A549 (cell line): ENCODE results near the gene VWF. TPM values are rescaled to one million over a fixed set of nuclear protein-coding genes. Genes with fewer than 3 reads are reported as not detected.
A peak's percentile ranks its signal among the peaks of the same experiment; 100 is the strongest.

ENCODE experiments used
- ATAC-seq, 2 experiments: fragments of 200-7000 bp in 1 of 2; fragments of >200 bp in 1 of 2; cut with Nextera tagmentation in 1 of 2; cut with Tn5 transposase in 1 of 2; 3 replicates each; pipeline versions ENCODE4 v1.8.0 to v1.9.1; 2018 to 2020; ENCODE audit warnings: mild to moderate bottlenecking in 1 of 2, moderate library complexity in 1 of 2
- CTCF ChIA-PET: fragments of 300-600 bp; sonication (Branson Sonifier 250); formaldehyde crosslinking; extraction: SDS; loops from one replicate; lab custom pipeline; 2021; ENCODE audit warnings: antibody characterized with exemption, inconsistent platforms; lab: Yijun Ruan, JAX
- POLR2A ChIA-PET: fragments of 350-600 bp; formaldehyde crosslinking; extraction: SDS; loops from one replicate; lab custom pipeline; 2021; ENCODE audit warnings: antibody characterized with exemption, inconsistent platforms; lab: Yijun Ruan, JAX
- DNase-seq, 2 experiments: peaks; one replicate each; pipeline versions ENCODE4 v3.0.0 to v3.0.0-alpha.2; 2011 to 2016; ENCODE audit warnings: low read depth in 1 of 2, low spot score in 1 of 2
- FAIRE-seq: peaks from 2 replicates; lab custom pipeline; 2011; peaks lifted over from hg19 to GRCh38; lab: Jason Lieb, UNC
- H3K27ac ChIP-seq, 2 experiments: fragments of >200 bp; sonication (Bioruptor Twin); formaldehyde crosslinking; 3 replicates each; pipeline ENCODE4 v1.5.1; 2016 to 2017
- H3K4me1 ChIP-seq: fragments of >200 bp; sonication (Bioruptor Twin); formaldehyde crosslinking; 3 replicates; pipeline ENCODE4 v1.6.1; 2016
- H3K4me2 ChIP-seq: fragments of >200 bp; sonication (Bioruptor Twin); formaldehyde crosslinking; 3 replicates; pipeline ENCODE4 v1.6.1; 2016
- H3K4me3 ChIP-seq: fragments of >200 bp; sonication (Bioruptor Twin); formaldehyde crosslinking; 3 replicates; pipeline ENCODE4 v1.5.1; 2016
- H3K9me3 ChIP-seq: fragments of >200 bp; sonication (Bioruptor Twin); formaldehyde crosslinking; 3 replicates; pipeline ENCODE4 v1.6.1; 2016
- CBX2 ChIP-seq: fragments of 200-600 bp; sonication (generic); IDR thresholded peaks from 2 replicates; pipeline ENCODE4 v1.6.1; 2016; ENCODE audit warnings: low read depth, mild to moderate bottlenecking, borderline replicate concordance
- CHD2 ChIP-seq: fragments of 150-350 bp; IDR thresholded peaks from 2 replicates; pipeline ENCODE4 v1.6.1; 2014; ENCODE audit warnings: low read length; ENCODE audit not compliant: partially characterized antibody
- CHD4 ChIP-seq: fragments of 200-600 bp; sonication (generic); IDR thresholded peaks from 2 replicates; pipeline ENCODE4 v1.6.1; 2016; ENCODE audit warnings: antibody characterized with exemption, mild to moderate bottlenecking, borderline replicate concordance
- EP300 ChIP-seq, 2 experiments: fragments of >200 bp; sonication (Bioruptor Twin); formaldehyde crosslinking; IDR thresholded peaks; 2 replicates in 1 of 2; 3 replicates in 1 of 2; pipeline ENCODE4 v1.6.1; 2016 to 2017
- ESRRA ChIP-seq: fragments of 150-350 bp; IDR thresholded peaks from 2 replicates; pipeline ENCODE4 v1.6.1; 2014; ENCODE audit warnings: mild to moderate bottlenecking, low read length, borderline replicate concordance
- GATA3 ChIP-seq: IDR thresholded peaks from 2 replicates; pipeline ENCODE4 v1.6.1; 2012; ENCODE audit warnings: borderline replicate concordance
- HOXA7 ChIP-seq: fragments of 250-450 bp; sonication (Bioruptor Pico); IDR thresholded peaks from 2 replicates; pipeline ENCODE4 v1.5.0; 2020; ENCODE audit warnings: mild to moderate bottlenecking, moderate library complexity
- JUN ChIP-seq, 2 experiments: fragments of >200 bp; sonication (Bioruptor Twin); formaldehyde crosslinking; IDR thresholded peaks; 2 replicates in 1 of 2; 3 replicates in 1 of 2; pipeline ENCODE4 v1.6.1; 2016 to 2017
- JUNB ChIP-seq: fragments of >200 bp; sonication (Bioruptor Twin); formaldehyde crosslinking; IDR thresholded peaks from 2 replicates; pipeline ENCODE4 v1.6.1; 2016
- KDM1A ChIP-seq: fragments of 200-600 bp; sonication (generic); IDR thresholded peaks from 2 replicates; pipeline ENCODE4 v1.6.1; 2016; ENCODE audit warnings: low read depth, mild to moderate bottlenecking
- KDM5A ChIP-seq: fragments of 200-600 bp; sonication (generic); IDR thresholded peaks from 2 replicates; pipeline ENCODE4 v1.6.1; 2016; ENCODE audit warnings: antibody characterized with exemption, mild to moderate bottlenecking
- NFE2L2 ChIP-seq: fragments of 150-350 bp; conservative IDR thresholded peaks from 2 replicates; pipeline ENCODE4 v1.6.1; 2014; ENCODE audit warnings: low read length
- POLR2A ChIP-seq: IDR thresholded peaks from 2 replicates; pipeline ENCODE4 v1.6.1; 2012; ENCODE audit warnings: mild to moderate bottlenecking, low read length
- POLR2AphosphoS2 ChIP-seq: conservative IDR thresholded peaks from 2 replicates; pipeline ENCODE4 v1.6.1; 2012; ENCODE audit warnings: low read length, improper control_type of control experiment, inconsistent platforms
- RFX5 ChIP-seq: fragments of 450-650 bp; IDR thresholded peaks from 2 replicates; pipeline ENCODE4 v1.7.1; 2014; ENCODE audit warnings: antibody characterized with exemption, mild to moderate bottlenecking, moderate library complexity
- TP53 ChIP-seq: fragments of 250-450 bp; sonication (Bioruptor Pico); IDR thresholded peaks from 2 replicates; pipeline ENCODE4 v1.5.0; 2021; ENCODE audit warnings: mild to moderate bottlenecking, moderate library complexity
- ZNF302 ChIP-seq: fragments of 250-450 bp; sonication (Bioruptor Pico); IDR thresholded peaks from 2 replicates; pipeline ENCODE4 v1.9.0; 2021; ENCODE audit warnings: inconsistent platforms, mild to moderate bottlenecking, moderate library complexity
- WGBS: methylation state at CpG from one replicate; pipeline ENCODE4 v1.1.6; 2017; ENCODE audit errors: missing lambda C conversion rate; 5-methylcytosine and 5-hydroxymethylcytosine counted together
- polyA plus RNA-seq, 4 experiments: library from polyadenylated mRNA; depleted of rRNA in 3 of 4; stranded (reverse); fragments of >200 nt; fragmentation: RNase III in 1 of 4; extraction: RNeasy Plus Mini Kit Qiagen cat#74134 plus additional on column Dnase treatment in 1 of 4; gene quantifications; 2 replicates in 3 of 4; 3 replicates in 1 of 4; pipeline ENCODE4 v1.2.3, GENCODE V29; 2011 to 2017
- TF ChIP-seq, protein P1 (sequence below): IDR thresholded peaks from 2 replicates; pipeline ENCODE4 v1.6.1; 2012; ENCODE audit warnings: low read depth, borderline replicate concordance
- TF ChIP-seq, protein P2 (sequence below): fragments of >200 bp; sonication (Bioruptor Twin); formaldehyde crosslinking; IDR thresholded peaks from 3 replicates; pipeline ENCODE4 v1.5.1; 2016
- TF ChIP-seq, protein P3 (sequence below): IDR thresholded peaks from 2 replicates; pipeline ENCODE4 v1.6.1; 2012
- TF ChIP-seq, protein P4 (sequence below): fragments of 450-650 bp; IDR thresholded peaks from 2 replicates; pipeline ENCODE4 v1.6.1; 2014; ENCODE audit warnings: antibody characterized with exemption

Gene VWF
- polyA plus RNA-seq, 2 of the 4 experiments (the other 2 are of a cell fraction) = 0.01 TPM; not detected in 1

DNA sequence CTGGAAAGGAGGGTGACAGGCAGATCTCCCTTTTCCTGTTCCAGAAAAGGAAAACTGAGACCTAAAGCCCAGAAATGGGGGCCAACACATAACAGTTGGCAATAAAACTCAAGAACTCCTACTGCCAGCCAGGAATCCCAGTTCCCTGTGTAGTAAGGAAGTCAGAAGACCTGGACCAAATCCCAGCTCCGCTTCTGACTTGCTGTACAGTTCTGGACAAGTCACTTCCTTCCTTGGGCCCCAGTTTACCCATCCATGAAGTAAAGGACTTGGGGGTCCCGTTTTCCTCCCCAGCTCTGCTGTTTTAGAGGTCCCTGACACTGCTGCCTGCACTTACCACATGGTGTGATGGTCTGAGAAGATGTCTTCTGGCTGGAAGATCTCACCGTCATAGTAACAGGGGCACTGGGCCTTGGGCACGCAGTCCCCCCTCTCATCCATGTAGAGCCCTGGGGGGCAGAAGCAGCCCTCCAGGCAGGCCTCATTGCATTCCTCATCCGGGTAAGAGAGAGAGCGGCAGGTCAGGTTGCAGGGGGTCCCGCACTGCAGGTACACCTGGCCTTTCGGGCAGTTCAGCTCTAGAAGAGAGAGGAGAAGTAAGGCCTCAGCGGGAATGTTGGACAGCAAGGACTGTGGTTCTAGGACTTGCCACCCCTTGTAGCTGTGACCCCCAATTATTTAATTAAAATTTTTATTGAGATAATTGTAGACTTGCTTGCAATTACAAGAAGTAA, 72.1 kb downstream of the VWF start:
- ChIA-PET POLR2A (no interaction called here), CTCF (interaction anchor here (0.5 to 3.7 kb wide), 10 partner anchors 10 to 299 kb away, joined by 3 to 18 read pairs (median 6); no protein-coding TSS in a partner anchor)
- WGBS = 71% methylated on average over 9 of the region's 9 CpGs
- Histone ChIP-seq H3K27ac (no peak overlapping the region), H3K4me1 (no peaks in the 10 kb centered on the region)
- DNase-seq (no peak), FAIRE-seq (no peak)
- no peak for TF ChIP-seq CHD4
- TF ChIP-seq JUN (IDR thresholded peaks at IDR 0.05) = no peak
- TF ChIP-seq POLR2A = no peak
- TF ChIP-seq ZNF302 (CRISPR knock-in tag) = no peak
- no peak for TF ChIP-seq HOXA7 (CRISPR knock-in tag)
- TF ChIP-seq KDM1A = no peak
- TF ChIP-seq, protein P1, sequence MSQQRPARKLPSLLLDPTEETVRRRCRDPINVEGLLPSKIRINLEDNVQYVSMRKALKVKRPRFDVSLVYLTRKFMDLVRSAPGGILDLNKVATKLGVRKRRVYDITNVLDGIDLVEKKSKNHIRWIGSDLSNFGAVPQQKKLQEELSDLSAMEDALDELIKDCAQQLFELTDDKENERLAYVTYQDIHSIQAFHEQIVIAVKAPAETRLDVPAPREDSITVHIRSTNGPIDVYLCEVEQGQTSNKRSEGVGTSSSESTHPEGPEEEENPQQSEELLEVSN = no peak
- TF ChIP-seq, protein P2, sequence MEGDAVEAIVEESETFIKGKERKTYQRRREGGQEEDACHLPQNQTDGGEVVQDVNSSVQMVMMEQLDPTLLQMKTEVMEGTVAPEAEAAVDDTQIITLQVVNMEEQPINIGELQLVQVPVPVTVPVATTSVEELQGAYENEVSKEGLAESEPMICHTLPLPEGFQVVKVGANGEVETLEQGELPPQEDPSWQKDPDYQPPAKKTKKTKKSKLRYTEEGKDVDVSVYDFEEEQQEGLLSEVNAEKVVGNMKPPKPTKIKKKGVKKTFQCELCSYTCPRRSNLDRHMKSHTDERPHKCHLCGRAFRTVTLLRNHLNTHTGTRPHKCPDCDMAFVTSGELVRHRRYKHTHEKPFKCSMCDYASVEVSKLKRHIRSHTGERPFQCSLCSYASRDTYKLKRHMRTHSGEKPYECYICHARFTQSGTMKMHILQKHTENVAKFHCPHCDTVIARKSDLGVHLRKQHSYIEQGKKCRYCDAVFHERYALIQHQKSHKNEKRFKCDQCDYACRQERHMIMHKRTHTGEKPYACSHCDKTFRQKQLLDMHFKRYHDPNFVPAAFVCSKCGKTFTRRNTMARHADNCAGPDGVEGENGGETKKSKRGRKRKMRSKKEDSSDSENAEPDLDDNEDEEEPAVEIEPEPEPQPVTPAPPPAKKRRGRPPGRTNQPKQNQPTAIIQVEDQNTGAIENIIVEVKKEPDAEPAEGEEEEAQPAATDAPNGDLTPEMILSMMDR = no peak
- TF ChIP-seq, protein P3, sequence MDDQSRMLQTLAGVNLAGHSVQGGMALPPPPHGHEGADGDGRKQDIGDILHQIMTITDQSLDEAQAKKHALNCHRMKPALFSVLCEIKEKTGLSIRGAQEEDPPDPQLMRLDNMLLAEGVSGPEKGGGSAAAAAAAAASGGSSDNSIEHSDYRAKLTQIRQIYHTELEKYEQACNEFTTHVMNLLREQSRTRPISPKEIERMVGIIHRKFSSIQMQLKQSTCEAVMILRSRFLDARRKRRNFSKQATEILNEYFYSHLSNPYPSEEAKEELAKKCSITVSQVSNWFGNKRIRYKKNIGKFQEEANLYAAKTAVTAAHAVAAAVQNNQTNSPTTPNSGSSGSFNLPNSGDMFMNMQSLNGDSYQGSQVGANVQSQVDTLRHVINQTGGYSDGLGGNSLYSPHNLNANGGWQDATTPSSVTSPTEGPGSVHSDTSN = no peak
- no peak for TF ChIP-seq RFX5
- TF ChIP-seq ESRRA = no peak
- no peak for TF ChIP-seq JUNB
- TF ChIP-seq CBX2 = no peak
- TF ChIP-seq, protein P4, sequence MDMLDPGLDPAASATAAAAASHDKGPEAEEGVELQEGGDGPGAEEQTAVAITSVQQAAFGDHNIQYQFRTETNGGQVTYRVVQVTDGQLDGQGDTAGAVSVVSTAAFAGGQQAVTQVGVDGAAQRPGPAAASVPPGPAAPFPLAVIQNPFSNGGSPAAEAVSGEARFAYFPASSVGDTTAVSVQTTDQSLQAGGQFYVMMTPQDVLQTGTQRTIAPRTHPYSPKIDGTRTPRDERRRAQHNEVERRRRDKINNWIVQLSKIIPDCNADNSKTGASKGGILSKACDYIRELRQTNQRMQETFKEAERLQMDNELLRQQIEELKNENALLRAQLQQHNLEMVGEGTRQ = no peak
- TF ChIP-seq, all 56 proteins: peak for 0
- Histone ChIP-seq H3K9me3 (no peaks in the 10 kb centered on the region), H3K4me2 (no peak overlapping the region), H3K4me3 (no peak overlapping the region)
- no peak for ATAC-seq

DNA sequence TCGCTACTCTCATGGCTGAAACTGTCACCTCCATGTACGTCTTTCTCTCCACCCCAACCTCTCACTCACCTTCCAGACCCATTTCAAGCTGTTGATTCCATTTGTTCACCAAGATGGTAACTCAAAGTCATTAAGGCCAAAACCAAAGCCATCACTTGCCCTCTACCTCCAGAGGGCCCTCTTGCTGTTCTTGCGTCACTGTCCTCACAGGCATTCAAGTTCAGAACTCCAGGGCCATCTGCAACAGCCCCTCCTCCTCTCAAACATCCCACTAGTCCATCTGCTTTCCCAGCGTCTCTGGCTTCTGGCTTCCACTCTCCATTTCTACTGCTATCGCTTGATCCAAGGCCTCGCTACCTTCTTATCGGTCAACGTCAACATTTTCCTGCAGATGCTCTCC, 74.5 kb downstream of the VWF start:
- no peaks in the 10 kb centered on the region for H3K4me1 ChIP-seq
- H3K9me3 ChIP-seq = no peaks in the 10 kb centered on the region
- DNase-seq = no peak
- H3K27ac ChIP-seq = no peak overlapping the region
- no peak overlapping the region for H3K4me3 ChIP-seq
- TF ChIP-seq KDM5A = no peak
- no peak for TF ChIP-seq CHD2
- TF ChIP-seq GATA3 = no peak
- TF ChIP-seq EP300 (IDR thresholded peaks at IDR 0.05) = no peak
- TF ChIP-seq CHD4 = no peak
- no peak for TF ChIP-seq POLR2AphosphoS2
- TF ChIP-seq TP53 = no peak
- TF ChIP-seq, all 56 proteins: peak for 0
- ChIA-PET POLR2A (no interaction called here), CTCF (interaction anchor here (1.8 to 3.9 kb wide), 3 partner anchors 11 to 235 kb away, joined by 5 to 15 read pairs (median 13); no protein-coding TSS in a partner anchor)
- ATAC-seq (no peak), FAIRE-seq (no peak)
- 87% methylated on average over 8 of the region's 8 CpGs for WGBS
- no peak overlapping the region for H3K4me2 ChIP-seq

DNA sequence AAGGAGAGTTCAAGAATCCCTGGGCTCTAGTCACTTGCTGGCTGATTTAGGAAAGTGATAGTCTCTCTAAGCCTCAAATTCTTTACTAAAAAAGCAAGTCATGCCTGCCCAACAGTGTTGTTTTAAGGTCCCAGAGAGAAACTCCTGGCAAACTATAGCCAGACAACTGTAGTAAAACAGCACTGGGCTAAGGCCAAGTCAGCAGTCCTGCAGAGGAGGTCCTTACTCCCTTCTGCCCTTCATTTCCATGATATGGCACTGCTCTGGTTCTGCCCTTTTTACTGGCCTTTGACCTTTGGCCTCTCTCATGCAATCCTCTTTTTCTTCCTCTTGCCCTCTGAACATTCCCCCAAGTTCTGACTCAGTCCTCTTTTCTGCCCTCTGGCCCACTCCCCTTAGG, 74.9 kb downstream of the VWF start:
- TF ChIP-seq JUNB = no peak
- peak; percentile 28; the same call in 1 of the 2 replicates for TF ChIP-seq NFE2L2
- TF ChIP-seq, protein P2 = no peak
- Histone ChIP-seq H3K27ac (no peak overlapping the region), H3K4me2 (no peak overlapping the region), H3K4me1 (no peaks in the 10 kb centered on the region), H3K9me3 (no peaks in the 10 kb centered on the region), H3K4me3 (no peak overlapping the region)
- no peak for FAIRE-seq
- no peak for DNase-seq
- POLR2A ChIA-PET = no interaction called here
- ATAC-seq = no peak; a peak in 1 of 6 replicates
- CTCF ChIA-PET = interaction anchor here (1.8 to 3.9 kb wide), 3 partner anchors 11 to 235 kb away, joined by 5 to 15 read pairs (median 13); no protein-coding TSS in a partner anchor
